Mammary epithelial cell (primary cell): Measurements from ENCODE around the gene SLC29A3.

Experiments
- CTCF ChIP-seq, 2 donors: IDR thresholded peaks in 1 of 2; conservative IDR thresholded peaks in 1 of 2; 2 replicates each; pipeline ENCODE4 v1.5.1; 2011 to 2012; ENCODE audit warnings: inconsistent platforms in 2 of 2, low read length in 2 of 2, mild to moderate bottlenecking in 2 of 2, control low read depth in 1 of 2, low read depth in 1 of 2; ENCODE audit not compliant: insufficient read depth in 1 of 2; ENCODE audit errors: extremely low read depth in 1 of 2
- EZH2 ChIP-seq: IDR thresholded peaks from 2 replicates; pipeline ENCODE4 v1.6.1; 2012; ENCODE audit warnings: low read length, inconsistent platforms, borderline replicate concordance

- TF ChIP-seq CTCF (conservative IDR thresholded peaks at IDR 0.05 in 1 of 2, IDR thresholded peaks at IDR 0.05 in 1 of 2; ENCODE audit: extremely low read depth in 1 of 2, insufficient read depth in 1 of 2, low read depth in 1 of 2, low read length in 2 of 2) (no peak), EZH2 (no peak)
Observed at GRCh38 chr10:71371750-71372166, 52.7 kb downstream of the SLC29A3 start.
